NCI-H2196 treated with DMSO at 0.1 percent for 48 hours (cell line): Measurements from ENCODE around the gene ZNF837.
"Not testable (repeated sequence)": the region's sequence is repeated elsewhere in the genome, so short reads cannot be mapped to it uniquely, and the experiment has no call there.

ENCODE experiments used
- DNase-seq: peaks from one replicate; lab custom pipeline; 2025; ENCODE audit not compliant: unreplicated experiment; lab: John Stamatoyannopoulos, UW

ZNF837 gene

GRCh38 chr19:58380662-58381459, at the start of gene ZNF837:
TSS of gene ZNF837 (minus strand) at chr19:58381030. CDS start at chr19:58369332, 11,698 bp downstream.
- DNase-seq: peak; percentile 99

- DNase-seq: no peak
Observed at GRCh38 chr19:58429745-58430144, 48.9 kb upstream of the ZNF837 start.

GRCh38 chr19:58428617-58429016, 47.8 kb upstream of the ZNF837 start:
- no peak for DNase-seq

DNA sequence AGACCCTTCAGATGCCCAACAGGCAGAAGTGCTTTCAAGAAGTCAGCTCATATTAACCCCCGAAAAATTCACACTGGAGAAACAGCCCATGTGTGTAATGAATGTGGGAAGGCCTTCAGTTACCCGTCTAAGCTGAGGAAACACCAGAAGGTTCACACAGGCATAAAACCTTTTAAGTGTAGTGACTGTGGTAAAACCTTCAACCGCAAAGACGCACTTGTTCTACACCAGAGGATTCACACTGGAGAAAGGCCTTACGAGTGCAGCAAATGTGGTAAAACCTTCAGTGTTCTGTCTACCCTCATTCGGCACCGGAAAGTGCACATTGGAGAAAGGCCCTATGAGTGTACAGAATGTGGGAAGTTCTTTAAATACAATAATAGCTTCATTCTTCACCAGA, 36.2 kb upstream of the ZNF837 start:
- DNase-seq: no peak

DNA sequence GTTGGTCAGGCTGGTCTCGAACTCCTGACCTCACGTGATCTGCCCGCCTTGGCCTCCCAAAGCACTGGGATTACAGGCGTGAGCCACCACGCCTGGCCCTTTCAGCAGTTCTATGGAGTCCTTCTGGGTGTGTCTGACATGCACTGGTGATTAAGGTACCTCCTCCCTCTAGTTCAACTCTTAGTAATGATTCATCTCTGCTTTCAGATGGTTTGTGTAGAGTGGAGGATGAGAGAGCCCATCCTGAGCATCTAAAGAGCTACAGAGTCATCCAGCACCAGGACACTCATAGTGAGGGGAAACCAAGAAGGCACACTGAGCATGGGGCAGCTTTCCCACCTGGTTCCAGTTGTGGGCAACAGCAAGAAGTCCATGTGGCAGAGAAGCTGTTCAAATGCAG, 35.8 kb upstream of the ZNF837 start:
- no peak for DNase-seq

- no peak for DNase-seq
Observed at GRCh38 chr19:58409010-58409790, 28.4 kb upstream of the ZNF837 start.

DNA sequence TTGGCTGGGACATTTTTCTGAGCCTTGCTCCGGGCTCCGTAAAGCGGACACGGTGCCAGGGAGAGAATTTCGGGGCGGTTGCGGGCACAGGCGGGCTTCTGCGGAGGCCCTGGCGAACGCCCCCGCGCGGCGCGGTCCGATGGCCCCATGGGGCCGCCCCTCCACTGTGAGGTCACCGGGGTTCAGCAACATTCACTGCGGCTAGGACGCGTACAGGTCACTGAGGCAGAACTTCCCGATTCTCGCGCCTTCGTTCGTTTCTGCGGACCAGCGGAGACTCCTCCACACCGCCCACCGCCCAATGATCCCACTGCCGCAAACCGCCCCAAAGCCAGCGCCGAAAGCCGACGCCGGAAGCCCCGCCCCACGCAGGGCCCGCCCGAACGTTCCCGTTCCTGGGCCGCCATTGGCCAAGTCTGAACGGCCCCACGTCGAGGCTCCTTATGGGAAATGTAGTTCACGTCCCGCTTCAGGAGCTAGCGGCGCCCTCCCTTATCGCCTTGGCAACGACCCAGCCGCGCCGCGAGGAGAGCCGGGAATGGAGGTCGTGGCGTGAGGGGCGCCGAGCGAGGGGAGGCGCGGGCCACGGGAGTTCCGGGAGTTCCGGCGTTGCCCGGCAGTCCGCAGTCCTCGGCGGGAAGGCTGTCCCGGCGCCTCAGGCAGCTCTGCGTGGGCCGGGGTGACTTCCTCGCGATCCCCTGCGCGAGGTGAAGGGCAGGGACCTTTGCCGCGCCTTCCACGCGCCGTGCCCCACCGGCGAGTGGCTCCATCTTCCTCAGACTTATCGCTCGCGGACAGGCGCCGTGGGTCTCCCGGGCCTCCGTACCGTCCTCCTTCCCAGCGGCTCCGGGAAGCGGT, 27.6 kb upstream of the ZNF837 start, which contains the start of gene ZNF584:
ZNF584 (plus strand) TSS at position 498 of the 858 bp plus-strand sequence. CDS start 499 bp downstream, outside the sequence.
- DNase-seq: peak; percentile 89

DNA sequence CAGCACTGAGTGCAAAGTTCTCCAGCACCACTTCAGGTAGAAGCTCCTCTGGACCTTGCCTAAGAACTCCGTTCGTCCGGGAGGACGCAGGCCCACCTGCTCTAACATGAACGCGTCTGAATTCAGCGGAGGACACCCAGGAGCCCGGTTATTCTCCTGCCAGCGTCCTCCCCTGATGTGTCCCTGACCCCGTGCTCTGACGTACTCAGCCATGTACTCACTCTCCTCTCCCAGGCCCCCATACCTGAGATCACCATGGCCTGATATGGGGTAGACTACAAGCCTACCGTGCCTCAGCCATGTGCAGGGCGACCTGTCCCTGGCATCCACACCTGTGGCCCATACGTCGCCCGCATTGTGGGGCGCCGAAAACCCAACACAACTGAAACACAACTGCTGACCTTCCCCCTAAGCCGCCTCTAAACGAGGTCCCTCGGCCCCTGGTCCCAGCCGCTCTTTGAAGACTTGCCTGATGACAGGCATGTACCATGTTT, 26.9 kb upstream of the ZNF837 start:
- DNase-seq: no peak

GRCh38 chr19:58406818-58407657, 26.2 kb upstream of the ZNF837 start:
- no peak for DNase-seq

- not testable (repeated sequence) for DNase-seq
Observed at GRCh38 chr19:58403920-58404478, 23.2 kb upstream of the ZNF837 start.

DNA sequence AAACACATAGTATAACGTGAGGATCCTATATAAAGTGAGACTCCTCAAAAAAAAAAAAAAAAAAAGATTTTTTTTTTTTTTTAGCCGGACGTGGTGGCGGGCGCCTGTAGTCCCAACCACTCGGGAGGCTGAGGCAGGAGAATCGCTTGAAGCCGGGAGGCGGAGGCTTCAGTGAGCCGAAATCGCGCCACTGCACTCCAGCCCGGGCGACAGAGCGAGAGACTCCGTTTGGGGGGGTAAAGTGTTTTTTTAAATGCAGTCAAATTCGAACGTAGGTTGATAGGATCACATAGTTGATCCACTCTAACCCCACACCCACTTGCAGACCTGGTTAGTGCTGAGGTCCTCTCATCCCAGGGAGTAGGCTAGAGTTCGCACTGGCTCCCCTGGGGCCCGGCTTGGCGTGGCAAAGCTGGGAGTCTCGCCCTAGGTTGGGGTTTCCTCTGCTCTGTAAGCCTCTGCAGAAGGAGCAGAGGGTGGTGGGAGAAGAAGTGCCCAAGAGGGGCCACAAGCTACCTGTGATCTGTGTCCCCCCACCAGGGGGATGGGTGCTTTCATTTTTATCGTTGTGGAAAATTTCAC, 21.1 kb upstream of the ZNF837 start:
- DNase-seq: no peak

DNA sequence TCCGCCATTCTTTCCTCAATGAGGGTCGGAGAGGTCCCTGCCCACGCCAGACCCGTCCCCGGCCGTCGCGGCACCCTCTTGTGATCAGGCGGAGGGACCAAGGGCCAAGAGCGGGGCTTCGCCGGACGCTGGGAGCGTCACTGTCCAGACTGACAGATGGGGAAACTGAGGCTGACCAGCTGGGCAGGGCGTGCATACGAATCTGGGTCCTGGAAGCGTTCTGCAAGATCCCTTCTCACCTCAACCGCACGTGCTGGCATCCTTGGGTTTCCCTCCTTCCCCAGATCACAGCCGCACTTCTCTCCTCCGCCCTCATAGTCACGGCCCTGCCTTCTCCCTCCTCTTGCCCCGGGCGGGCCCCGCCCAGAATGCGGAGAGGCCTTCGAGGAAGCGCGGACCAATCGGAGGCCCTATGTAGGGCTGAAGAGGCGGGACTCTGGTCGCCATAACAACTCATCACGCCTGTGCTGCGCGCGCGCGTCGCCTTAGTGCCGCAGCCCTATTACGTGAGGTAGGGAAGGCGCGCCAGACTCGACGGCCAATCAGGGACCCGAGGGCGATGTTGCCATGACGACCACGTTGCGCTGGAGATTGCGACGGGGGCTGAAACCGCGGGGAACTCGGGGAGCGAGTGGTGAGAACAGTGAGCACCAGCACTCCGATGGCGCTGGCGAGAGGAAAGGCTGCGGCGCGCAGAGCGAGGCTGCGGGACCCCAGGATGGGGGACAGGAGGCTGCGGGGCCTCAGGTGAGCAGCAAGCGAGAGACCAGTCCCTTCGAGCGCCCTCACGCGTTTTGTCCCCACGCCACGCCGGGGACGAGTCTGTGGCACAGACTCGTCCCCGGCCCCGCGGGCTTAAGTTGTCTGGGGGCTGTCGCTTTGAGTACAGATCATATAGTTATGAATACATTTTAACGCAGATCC, 20.3 kb upstream of the ZNF837 start:
- DNase-seq: peak; percentile 98

- peak; percentile 46 for DNase-seq
Observed at GRCh38 chr19:58400316-58400915, 19.6 kb upstream of the ZNF837 start.

DNA sequence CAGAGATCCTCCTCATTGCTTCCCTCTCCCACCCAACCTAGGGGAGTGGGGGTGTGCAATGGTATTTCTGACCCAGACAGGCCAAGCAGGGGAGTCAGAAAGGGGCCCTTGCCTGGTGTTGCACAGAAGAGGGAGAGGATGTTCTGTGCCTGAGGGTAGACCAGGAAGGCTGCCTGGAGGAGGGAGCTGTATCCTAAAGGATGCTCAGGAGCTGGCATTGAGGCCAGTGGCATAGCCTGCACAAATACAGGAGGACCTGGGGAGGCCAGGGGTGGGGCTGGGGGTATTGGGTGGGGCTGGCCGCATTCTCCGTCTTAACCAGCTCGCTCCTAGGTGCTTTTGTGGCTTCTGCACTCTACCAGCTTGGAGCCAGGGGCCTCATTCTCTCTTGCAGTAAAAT, 19.1 kb upstream of the ZNF837 start:
- no peak for DNase-seq

DNA sequence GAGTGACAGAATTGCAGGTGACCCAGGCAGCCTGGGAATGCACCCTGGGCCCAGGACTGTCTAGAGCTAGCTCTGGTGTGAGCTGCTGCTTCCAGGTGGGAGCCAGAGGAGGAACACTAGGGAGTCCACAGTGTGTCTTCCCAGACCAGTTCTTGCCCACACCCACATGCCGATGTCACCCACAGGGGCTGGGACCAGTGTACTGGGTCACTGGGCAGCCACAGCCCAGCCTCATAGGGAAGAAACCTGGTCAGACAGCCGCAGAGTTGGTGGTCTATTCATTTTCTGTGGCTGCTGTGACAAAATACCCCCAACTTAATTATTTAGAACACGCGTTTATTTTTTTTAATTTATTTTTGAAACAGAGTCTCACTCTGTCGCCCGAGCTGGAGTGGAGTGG, 17.7 kb upstream of the ZNF837 start:
- no peak for DNase-seq

DNA sequence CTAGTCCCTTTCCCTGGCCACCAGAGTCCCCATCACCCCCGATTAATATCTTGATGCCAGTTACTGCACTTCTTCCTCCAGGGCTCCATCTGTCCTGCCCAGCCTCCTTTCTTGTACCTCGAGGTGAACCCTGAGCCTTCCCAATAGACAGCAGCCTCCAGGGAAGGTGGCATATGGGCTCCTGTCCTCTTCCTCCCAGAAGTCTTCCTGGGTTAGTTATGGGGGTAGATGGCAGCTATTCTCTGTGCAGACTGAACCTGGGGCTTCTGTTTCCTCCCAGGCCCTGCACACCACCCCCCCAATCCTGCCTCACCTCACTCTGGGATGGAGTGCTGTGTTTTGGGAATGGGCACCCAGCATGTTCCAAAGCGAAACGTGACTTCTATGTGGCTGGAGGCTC, 17.3 kb upstream of the ZNF837 start:
- DNase-seq: no peak

DNA sequence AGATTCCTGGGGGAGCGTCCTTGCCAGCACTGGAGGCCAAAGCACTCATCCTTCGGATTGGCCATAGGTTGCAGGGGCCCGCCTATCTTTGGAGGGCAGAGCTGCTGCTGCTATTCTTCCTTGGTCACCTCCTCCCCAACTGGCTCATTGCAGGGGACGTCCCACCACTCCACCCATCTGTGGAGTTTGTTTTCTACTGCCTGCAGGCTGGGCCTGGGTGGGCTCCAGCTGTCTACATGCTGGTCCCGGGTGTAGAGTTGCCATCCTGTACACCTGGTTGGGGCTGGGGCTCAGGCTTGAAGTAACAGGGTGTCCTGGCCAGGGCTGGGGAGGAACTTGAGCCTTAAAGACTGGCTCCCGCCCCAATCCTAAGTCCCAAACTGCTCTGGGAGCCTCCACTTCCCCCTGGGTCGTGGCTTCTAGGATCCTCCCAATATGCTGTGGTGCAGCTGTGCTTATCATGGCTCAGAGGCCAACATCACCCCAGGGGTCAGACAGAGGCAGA, 16.8 kb upstream of the ZNF837 start:
- no peak for DNase-seq
